ENCODE data around the gene SERPINA1.

Gene SERPINA1

DNA sequence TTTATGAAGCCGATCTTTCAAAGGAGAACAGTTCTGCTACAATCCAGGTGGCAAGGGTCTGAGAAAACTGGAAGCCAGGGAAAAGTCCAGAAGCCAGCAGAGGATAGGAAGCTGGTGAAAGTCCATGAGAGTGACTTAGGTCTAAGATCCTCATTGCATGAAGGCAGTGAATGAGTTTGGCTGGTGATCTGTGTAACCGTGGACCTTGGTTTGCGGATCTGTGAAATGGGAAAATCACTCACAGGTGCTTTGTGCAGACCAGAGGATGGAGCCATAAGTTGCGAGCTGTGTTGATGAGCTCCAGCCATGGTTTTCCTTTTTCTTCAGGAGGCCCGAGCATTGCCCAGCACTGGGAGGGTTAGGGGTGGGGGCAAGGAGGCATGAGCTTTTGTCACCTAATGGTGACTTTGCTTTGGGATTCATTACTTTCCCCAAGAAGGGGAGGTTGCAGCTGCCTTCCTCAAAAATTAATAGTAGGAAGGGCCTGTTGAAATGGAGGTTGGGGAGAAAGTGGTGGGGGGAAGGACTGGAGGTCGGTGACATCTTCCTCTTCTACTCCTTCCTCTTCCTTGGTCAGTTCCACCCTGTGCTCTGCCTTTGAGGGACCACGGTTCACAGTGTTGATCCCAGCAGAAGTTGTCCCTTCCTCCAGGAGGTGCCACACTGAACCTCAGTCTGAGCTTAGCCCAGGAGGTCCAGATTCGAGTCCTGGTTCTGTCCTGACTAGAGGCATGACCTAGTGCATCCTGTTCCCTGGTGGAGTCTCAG is 45.0 kb downstream of the SERPINA1 start:
- Histone ChIP-seq H3K27me3 (ENCODE audit: control insufficient read depth in 1 of 2, insufficient read depth in 2 of 2, low read length in 2 of 2) (peaks cover 0 to 3% of the 10 kb centered on the region in 2 donors), H3K4me3 (ENCODE audit: low read length in 2 of 2) (no peak overlapping the region), H3K9ac (ENCODE audit: low read length in 2 of 2) (no peak overlapping the region), H3K36me3 (ENCODE audit: control insufficient read depth in 2 of 2, insufficient read depth in 2 of 2, low read length in 2 of 2) (no peaks in the 10 kb centered on the region), H3K4me1 (ENCODE audit: control insufficient read depth, insufficient read depth, low read length) (peaks cover 14% of the 10 kb centered on the region), H3K9me3 (ENCODE audit: control insufficient read depth in 2 of 2, low read length in 2 of 2) (no peaks in the 10 kb centered on the region), H3K27ac (ENCODE audit: low read length) (no peak overlapping the region)

DNA sequence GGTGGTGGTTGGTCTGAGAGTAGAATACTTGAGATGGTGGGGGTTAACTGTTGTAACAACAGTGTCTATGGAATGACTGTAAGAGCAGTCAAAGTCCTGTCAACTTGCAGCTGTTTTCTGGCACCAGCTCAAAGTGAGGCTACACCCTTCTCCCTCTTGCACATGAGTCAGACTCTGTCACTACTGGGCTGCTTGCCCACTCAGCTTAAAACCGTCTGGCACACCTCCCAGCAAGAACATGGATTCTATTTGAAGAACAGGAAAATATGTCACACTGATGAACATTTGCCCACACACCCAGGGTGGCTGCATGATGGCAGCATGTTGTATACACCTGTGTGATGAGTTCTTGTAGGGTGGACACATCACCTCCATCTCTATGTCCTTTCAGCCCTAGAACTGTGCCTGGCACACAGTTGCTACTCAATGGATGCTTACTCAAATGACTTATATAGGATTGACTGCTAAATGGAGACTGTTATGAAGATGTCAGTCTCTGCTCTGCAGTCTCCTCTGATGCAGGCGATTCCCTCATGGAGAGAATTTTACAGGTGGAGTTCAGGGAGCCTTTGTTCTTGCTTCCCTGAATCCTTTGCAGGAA is 46.0 kb downstream of the SERPINA1 start:
- Histone ChIP-seq H3K4me3 (ENCODE audit: low read length in 2 of 2) (no peak overlapping the region), H3K9me3 (ENCODE audit: control insufficient read depth in 2 of 2, low read length in 2 of 2) (no peaks in the 10 kb centered on the region), H3K4me1 (ENCODE audit: control insufficient read depth, insufficient read depth, low read length) (peaks cover 14% of the 10 kb centered on the region), H3K27me3 (ENCODE audit: control insufficient read depth in 1 of 2, insufficient read depth in 2 of 2, low read length in 2 of 2) (no peaks in the 10 kb centered on the region), H3K9ac (ENCODE audit: low read length in 2 of 2) (no peak overlapping the region), H3K36me3 (ENCODE audit: control insufficient read depth in 2 of 2, insufficient read depth in 2 of 2, low read length in 2 of 2) (no peaks in the 10 kb centered on the region), H3K27ac (ENCODE audit: low read length) (no peak overlapping the region)

DNA sequence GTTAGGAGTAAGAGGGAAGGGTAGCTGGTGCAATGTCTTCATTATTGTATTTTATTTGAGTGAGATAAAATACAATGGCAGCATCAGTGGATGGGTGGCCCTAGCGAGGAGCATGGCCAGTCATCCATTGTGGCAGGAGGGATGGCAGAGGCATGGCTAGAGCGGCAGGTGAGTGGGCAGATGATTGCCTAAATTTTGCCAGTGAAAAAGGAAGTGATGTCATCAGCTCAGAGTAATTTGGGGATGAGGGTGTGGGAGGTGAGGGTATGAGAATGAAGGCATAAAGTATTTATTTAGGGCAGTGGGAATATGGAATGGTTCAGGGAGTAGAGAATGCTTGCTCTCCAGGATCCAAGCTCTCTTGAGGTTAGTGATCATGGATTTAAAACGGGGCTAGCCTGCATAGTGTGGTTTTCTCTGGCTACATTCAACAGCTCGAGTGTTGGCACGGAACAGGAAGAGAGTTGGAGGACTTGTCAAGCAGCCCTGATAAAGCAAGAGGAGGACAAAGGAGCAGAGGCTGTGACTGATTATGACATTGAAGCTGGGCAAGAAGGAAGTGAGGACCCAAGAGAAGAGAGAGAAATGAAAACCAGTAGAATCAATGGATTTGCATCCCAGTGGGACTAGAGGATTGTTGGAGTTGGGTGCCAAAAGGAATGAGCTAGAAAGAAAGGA is 46.6 kb downstream of the SERPINA1 start:
- Histone ChIP-seq H3K9me3 (ENCODE audit: control insufficient read depth in 2 of 2, low read length in 2 of 2) (no peaks in the 10 kb centered on the region), H3K27me3 (ENCODE audit: control insufficient read depth in 1 of 2, insufficient read depth in 2 of 2, low read length in 2 of 2) (no peaks in the 10 kb centered on the region), H3K36me3 (ENCODE audit: control insufficient read depth in 2 of 2, insufficient read depth in 2 of 2, low read length in 2 of 2) (no peaks in the 10 kb centered on the region), H3K4me3 (ENCODE audit: low read length in 2 of 2) (no peak overlapping the region), H3K27ac (ENCODE audit: low read length) (no peak overlapping the region), H3K9ac (ENCODE audit: low read length in 2 of 2) (no peak overlapping the region), H3K4me1 (ENCODE audit: control insufficient read depth, insufficient read depth, low read length) (peaks cover 14% of the 10 kb centered on the region)

DNA sequence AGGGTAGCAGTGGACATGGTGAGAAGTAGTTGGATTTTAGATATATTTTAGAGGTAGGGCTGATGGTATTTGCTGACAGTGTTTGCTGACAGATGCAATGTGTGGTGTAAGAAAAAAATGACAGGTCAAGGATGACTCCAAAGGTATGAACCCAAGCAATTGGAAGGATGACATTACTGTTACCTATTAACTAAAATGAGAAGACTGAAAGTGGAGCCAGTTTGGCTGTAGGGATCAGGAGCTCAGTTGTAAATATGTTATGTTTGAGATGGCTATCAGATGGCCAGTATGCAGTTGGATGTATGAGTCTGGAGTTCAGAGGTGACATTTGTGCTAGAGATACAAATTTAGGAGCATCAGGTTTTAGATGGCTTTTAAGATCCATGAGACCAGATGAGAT is 47.9 kb downstream of the SERPINA1 start:
- Histone ChIP-seq H3K4me1 (ENCODE audit: control insufficient read depth, insufficient read depth, low read length) (peaks cover 11% of the 10 kb centered on the region), H3K9me3 (ENCODE audit: control insufficient read depth in 2 of 2, low read length in 2 of 2) (no peaks in the 10 kb centered on the region), H3K27me3 (ENCODE audit: control insufficient read depth in 1 of 2, insufficient read depth in 2 of 2, low read length in 2 of 2) (no peaks in the 10 kb centered on the region), H3K4me3 (ENCODE audit: low read length in 2 of 2) (no peak overlapping the region), H3K27ac (ENCODE audit: low read length) (no peak overlapping the region), H3K36me3 (ENCODE audit: control insufficient read depth in 2 of 2, insufficient read depth in 2 of 2, low read length in 2 of 2) (no peaks in the 10 kb centered on the region), H3K9ac (ENCODE audit: low read length in 2 of 2) (no peak overlapping the region)

DNA sequence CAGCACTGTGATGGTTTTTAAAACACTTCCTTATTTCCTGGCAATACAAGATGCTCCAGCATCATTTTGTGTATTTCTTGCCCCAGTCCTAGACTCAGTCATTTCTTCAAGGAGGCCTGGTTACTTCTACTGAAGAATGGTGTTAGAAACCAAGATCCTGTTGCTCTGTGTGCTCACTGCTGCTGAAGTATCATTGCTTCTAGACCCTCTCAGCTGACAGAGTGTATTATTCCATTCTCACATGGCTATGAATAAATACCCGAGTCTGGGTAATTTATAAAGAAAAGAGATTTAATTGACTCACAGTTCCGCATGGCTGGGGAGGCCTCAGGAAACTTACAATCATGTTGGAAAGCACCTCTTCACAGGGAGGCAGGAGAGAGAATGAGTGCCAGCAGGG is 50.4 kb downstream of the SERPINA1 start:
- no peak overlapping the region for H3K4me3 ChIP-seq (ENCODE audit: low read length in 2 of 2)

DNA sequence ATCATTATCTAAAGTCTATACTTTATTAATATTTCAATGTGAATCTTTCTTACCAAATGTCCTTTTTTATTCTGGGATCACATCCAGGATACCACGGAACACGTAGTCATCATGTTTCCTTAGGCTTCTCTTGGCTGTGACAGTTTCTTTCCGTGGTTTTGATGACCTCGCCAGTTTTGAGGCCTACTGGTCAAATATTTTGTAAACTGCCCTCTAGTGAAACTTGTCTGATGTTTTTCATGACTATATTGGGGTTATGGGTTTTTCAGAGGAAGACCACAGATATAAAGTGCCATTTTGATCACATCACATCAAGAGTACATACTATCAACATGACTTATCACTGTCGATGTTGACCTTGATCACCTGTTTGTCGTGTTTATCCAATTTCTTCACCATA is 51.1 kb downstream of the SERPINA1 start:
- Histone ChIP-seq H3K27me3 (ENCODE audit: control insufficient read depth in 1 of 2, insufficient read depth in 2 of 2, low read length in 2 of 2) (no peaks in the 10 kb centered on the region), H3K36me3 (ENCODE audit: control insufficient read depth in 2 of 2, insufficient read depth in 2 of 2, low read length in 2 of 2) (no peaks in the 10 kb centered on the region), H3K9me3 (ENCODE audit: control insufficient read depth in 2 of 2, low read length in 2 of 2) (no peaks in the 10 kb centered on the region), H3K4me3 (ENCODE audit: low read length in 2 of 2) (no peak overlapping the region), H3K9ac (ENCODE audit: low read length in 2 of 2) (no peak overlapping the region), H3K27ac (ENCODE audit: low read length) (no peak overlapping the region), H3K4me1 (ENCODE audit: control insufficient read depth, insufficient read depth, low read length) (peaks cover 6% of the 10 kb centered on the region)

More for the DNA sequence above, 50.4 kb downstream of the SERPINA1 start:
- Histone ChIP-seq H3K27me3 (ENCODE audit: control insufficient read depth in 1 of 2, insufficient read depth in 2 of 2, low read length in 2 of 2) (no peaks in the 10 kb centered on the region), H3K9me3 (ENCODE audit: control insufficient read depth in 2 of 2, low read length in 2 of 2) (no peaks in the 10 kb centered on the region), H3K27ac (ENCODE audit: low read length) (no peak overlapping the region), H3K4me1 (ENCODE audit: control insufficient read depth, insufficient read depth, low read length) (peaks cover 11% of the 10 kb centered on the region), H3K36me3 (ENCODE audit: control insufficient read depth in 2 of 2, insufficient read depth in 2 of 2, low read length in 2 of 2) (no peaks in the 10 kb centered on the region), H3K9ac (ENCODE audit: low read length in 2 of 2) (no peak overlapping the region)

DNA sequence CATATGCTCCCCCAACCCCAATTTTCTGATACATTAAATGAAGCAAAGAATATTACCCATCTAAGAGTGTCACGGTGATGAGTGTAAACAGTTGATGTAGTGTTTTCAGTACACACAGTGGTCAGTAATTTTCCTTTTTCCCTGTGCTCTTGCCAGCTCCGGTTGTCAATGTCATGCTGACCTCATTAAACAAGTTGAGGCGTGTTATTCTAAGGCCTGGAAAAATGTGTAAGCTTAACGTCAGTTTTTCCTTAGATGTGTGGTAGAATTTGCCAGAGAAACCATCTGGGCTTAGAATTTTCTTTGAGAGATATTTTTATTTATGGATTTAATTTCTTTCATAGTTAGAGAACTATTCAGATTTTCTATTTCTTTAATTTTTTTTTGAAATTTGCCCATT is 53.5 kb downstream of the SERPINA1 start:
- H3K9me3 ChIP-seq (ENCODE audit: control insufficient read depth in 2 of 2, low read length in 2 of 2), result no peaks in the 10 kb centered on the region
- H3K36me3 ChIP-seq (ENCODE audit: control insufficient read depth in 2 of 2, insufficient read depth in 2 of 2, low read length in 2 of 2), result no peaks in the 10 kb centered on the region
- H3K9ac ChIP-seq (ENCODE audit: low read length in 2 of 2), result no peak overlapping the region
- H3K4me1 ChIP-seq (ENCODE audit: control insufficient read depth, insufficient read depth, low read length), result no peaks in the 10 kb centered on the region
- H3K27me3 ChIP-seq (ENCODE audit: control insufficient read depth in 1 of 2, insufficient read depth in 2 of 2, low read length in 2 of 2), result no peaks in the 10 kb centered on the region
- H3K4me3 ChIP-seq (ENCODE audit: low read length in 2 of 2), result no peak overlapping the region
- H3K27ac ChIP-seq (ENCODE audit: low read length), result no peak overlapping the region

DNA sequence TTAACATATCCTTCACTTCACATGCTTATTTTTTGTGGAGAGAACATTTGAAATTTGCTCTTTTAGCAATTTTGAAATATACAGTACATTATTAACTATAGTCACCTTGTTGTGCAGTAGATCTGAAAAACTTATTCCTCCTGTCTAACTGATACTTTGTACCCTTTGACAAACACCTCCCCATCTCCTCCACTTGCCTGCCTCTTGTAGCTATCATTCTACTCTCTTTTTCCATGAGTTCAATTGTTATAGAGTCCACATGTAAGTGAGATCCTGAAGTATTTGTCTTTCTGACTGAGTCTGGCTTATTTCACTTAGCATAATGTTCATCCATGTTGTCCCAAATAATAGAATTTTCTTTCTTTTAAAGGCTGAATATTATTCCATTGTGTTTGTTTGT is 55.8 kb downstream of the SERPINA1 start:
- Histone ChIP-seq H3K27me3 (ENCODE audit: control insufficient read depth in 1 of 2, insufficient read depth in 2 of 2, low read length in 2 of 2) (no peaks in the 10 kb centered on the region), H3K27ac (ENCODE audit: low read length) (no peak overlapping the region), H3K4me3 (ENCODE audit: low read length in 2 of 2) (no peak overlapping the region), H3K9me3 (ENCODE audit: control insufficient read depth in 2 of 2, low read length in 2 of 2) (no peaks in the 10 kb centered on the region), H3K9ac (ENCODE audit: low read length in 2 of 2) (no peak overlapping the region), H3K4me1 (ENCODE audit: control insufficient read depth, insufficient read depth, low read length) (no peaks in the 10 kb centered on the region), H3K36me3 (ENCODE audit: control insufficient read depth in 2 of 2, insufficient read depth in 2 of 2, low read length in 2 of 2) (no peaks in the 10 kb centered on the region)

DNA sequence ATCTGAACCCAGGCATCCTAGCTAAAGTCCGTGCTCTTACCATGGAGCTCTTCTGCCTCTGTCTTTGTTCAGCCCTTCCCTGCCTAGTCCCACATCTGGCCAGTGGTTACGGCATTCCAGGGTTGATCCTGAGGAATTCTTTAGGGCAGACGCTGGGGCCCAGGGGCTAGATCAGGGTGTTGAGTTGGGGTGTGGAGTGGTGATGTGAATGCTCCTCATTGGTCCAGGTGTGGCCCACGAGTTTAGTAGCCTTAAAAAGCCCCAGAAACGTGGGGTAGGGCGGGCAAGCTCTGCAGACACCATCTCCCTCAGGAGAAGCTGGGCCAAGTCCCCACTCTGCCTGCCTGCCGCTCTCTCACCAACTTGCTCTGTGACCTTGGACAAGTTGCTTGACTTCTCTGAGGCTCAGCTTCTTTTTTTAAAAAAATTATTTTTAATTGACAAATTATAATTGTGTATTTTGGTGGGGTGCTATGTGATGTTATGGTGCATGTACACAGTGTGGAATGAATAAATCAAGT is 56.3 kb downstream of the SERPINA1 start:
- H3K27me3 ChIP-seq (ENCODE audit: control insufficient read depth in 1 of 2, insufficient read depth in 2 of 2, low read length in 2 of 2), result no peaks in the 10 kb centered on the region
- H3K9ac ChIP-seq (ENCODE audit: low read length in 2 of 2), result no peak overlapping the region
- H3K9me3 ChIP-seq (ENCODE audit: control insufficient read depth in 2 of 2, low read length in 2 of 2), result no peaks in the 10 kb centered on the region
- H3K27ac ChIP-seq (ENCODE audit: low read length), result no peak overlapping the region
- H3K36me3 ChIP-seq (ENCODE audit: control insufficient read depth in 2 of 2, insufficient read depth in 2 of 2, low read length in 2 of 2), result no peaks in the 10 kb centered on the region
- no peaks in the 10 kb centered on the region for H3K4me1 ChIP-seq (ENCODE audit: control insufficient read depth, insufficient read depth, low read length)
- H3K4me3 ChIP-seq (ENCODE audit: low read length in 2 of 2), result no peak overlapping the region

DNA sequence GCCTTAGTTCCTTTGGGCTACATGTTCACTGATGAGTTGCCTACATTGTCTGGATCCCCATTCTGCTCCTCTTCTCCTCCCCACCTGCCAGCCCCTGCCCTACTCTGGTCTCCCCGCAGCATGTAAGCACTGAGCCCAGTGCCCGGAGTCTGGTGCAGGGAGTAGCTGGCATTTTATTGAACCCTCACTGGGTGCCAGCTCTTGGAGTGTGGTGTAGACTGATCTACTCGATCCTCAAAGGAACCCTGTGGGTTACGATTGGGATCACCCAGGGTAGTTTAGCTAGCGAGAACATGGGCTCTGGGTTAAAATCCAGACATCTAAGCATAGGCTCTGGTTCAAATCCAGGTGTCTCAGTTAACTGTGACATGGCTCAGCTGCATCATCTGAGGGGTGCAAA is 56.9 kb downstream of the SERPINA1 start:
- Histone ChIP-seq H3K4me3 (ENCODE audit: low read length in 2 of 2) (no peak overlapping the region), H3K27me3 (ENCODE audit: control insufficient read depth in 1 of 2, insufficient read depth in 2 of 2, low read length in 2 of 2) (no peaks in the 10 kb centered on the region), H3K9me3 (ENCODE audit: control insufficient read depth in 2 of 2, low read length in 2 of 2) (peaks cover 0 to 4% of the 10 kb centered on the region in 2 donors), H3K27ac (ENCODE audit: low read length) (no peak overlapping the region), H3K4me1 (ENCODE audit: control insufficient read depth, insufficient read depth, low read length) (no peaks in the 10 kb centered on the region), H3K36me3 (ENCODE audit: control insufficient read depth in 2 of 2, insufficient read depth in 2 of 2, low read length in 2 of 2) (no peaks in the 10 kb centered on the region), H3K9ac (ENCODE audit: low read length in 2 of 2) (no peak overlapping the region)

Data from stomach smooth muscle (tissue), 2 donors.